HuH-7.5 (cell line): ENCODE data around the gene CFL1.
"Not testable (repeated sequence)": the region's sequence is repeated elsewhere in the genome, so short reads cannot be mapped to it uniquely, and the experiment has no call there.

Experiments
- DNase-seq: peaks from one replicate; pipeline ENCODE4 v3.0.0; 2011; ENCODE audit warnings: low spot score

The CFL1 gene

GRCh38 chr11:65856689-65857499, 1.1 kb downstream of the CFL1 start:
- no peak for DNase-seq

- no peak for DNase-seq
These were observed 2.0 kb downstream of the CFL1 start for GRCh38 chr11:65855927-65856363.

GRCh38 chr11:65854852-65855837, 2.8 kb downstream of the CFL1 start:
- no peak for DNase-seq

GRCh38 chr11:65854161-65854592, 3.8 kb downstream of the CFL1 start:
- DNase-seq: no peak

GRCh38 chr11:65853246-65853979, 4.6 kb downstream of the CFL1 start:
- DNase-seq: no peak

- DNase-seq: no peak
These were observed 5.3 kb downstream of the CFL1 start for GRCh38 chr11:65852508-65853245.

- no peak for DNase-seq
These were observed 6.0 kb downstream of the CFL1 start for GRCh38 chr11:65851811-65852507.

- no peak for DNase-seq
These were observed 6.8 kb downstream of the CFL1 start for GRCh38 chr11:65851083-65851579.

GRCh38 chr11:65850217-65851082, 7.5 kb downstream of the CFL1 start:
- DNase-seq: no peak

- DNase-seq: no peak
These were observed 8.2 kb downstream of the CFL1 start for GRCh38 chr11:65849771-65850216.

GRCh38 chr11:65849366-65849765, 8.6 kb downstream of the CFL1 start:
- DNase-seq: no peak

- DNase-seq: not testable (repeated sequence)
These were observed 9.3 kb downstream of the CFL1 start for GRCh38 chr11:65848693-65849092.

- no peak for DNase-seq
These were observed 10.2 kb downstream of the CFL1 start for GRCh38 chr11:65847746-65848145.

- no peak for DNase-seq
These were observed 13.6 kb downstream of the CFL1 start for GRCh38 chr11:65844231-65844872.

GRCh38 chr11:65843811-65844210, 14.2 kb downstream of the CFL1 start:
- DNase-seq: no peak

GRCh38 chr11:65842144-65842543, 15.8 kb downstream of the CFL1 start:
- DNase-seq: no peak

- no peak for DNase-seq
These were observed 23.8 kb downstream of the CFL1 start for GRCh38 chr11:65834202-65834601.

GRCh38 chr11:65833297-65834030, 24.5 kb downstream of the CFL1 start, which contains the start of gene SNX32:
Gene SNX32 (plus strand): TSS chr11:65833963. CDS start chr11:65834066, 103 bp downstream.
- peak; percentile 87 for DNase-seq
